Transverse colon (tissue), 3 donors: Measurements from ENCODE around the gene HOXC12.

ENCODE experiments used
- POLR2A ChIP-seq: fragments of 450-650 bp; IDR thresholded peaks from one replicate; pipeline ENCODE4 v1.6.1; 2016; ENCODE audit warnings: antibody characterized with exemption, mild to moderate bottlenecking, moderate library complexity
- TF ChIP-seq, protein P1 (sequence below), 5 experiments: fragments of 200-600 bp in 3 of 5; fragments of 450-650 bp in 2 of 5; sonication (generic) in 3 of 5; IDR thresholded peaks; 1 replicate in 2 of 5; 2 replicates in 3 of 5; pipeline ENCODE4 v1.5.1; 2016 to 2017; ENCODE audit warnings: antibody characterized with exemption in 5 of 5, inconsistent platforms in 3 of 5, mild to moderate bottlenecking in 2 of 5, moderate library complexity in 1 of 5

DNA sequence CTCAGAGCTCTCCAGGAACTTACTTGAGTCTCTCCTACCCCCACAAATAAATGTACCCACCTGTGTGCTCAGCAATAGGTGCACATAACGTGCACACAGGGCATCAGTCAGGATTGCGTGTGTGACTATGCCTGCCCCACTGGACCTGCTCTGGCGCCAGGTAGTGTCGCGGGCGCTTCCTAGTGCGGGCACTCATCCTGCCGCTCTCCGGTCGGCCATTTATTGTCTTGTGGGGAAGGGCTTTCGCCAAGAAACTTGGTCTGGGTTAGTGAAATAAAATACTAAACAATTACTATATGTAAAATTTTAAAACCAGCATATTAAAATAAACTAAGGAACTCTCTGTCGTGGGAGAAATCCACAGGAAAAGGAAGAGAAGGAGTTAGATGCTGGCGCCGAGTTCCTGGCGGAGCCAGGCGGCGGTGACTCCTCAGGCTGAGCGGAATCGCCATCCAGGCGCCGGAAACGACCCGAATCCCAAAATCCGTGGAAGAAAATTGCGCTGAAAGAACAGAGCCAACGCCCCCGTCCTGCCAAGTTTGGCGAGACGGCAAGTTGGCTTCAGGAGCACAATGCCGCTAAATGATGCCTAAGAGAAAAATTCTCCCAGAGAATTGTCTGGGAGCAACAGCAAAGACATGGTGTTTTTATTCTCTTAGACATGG lies 24.0 kb upstream of the HOXC12 start:
- TF ChIP-seq, protein P1, sequence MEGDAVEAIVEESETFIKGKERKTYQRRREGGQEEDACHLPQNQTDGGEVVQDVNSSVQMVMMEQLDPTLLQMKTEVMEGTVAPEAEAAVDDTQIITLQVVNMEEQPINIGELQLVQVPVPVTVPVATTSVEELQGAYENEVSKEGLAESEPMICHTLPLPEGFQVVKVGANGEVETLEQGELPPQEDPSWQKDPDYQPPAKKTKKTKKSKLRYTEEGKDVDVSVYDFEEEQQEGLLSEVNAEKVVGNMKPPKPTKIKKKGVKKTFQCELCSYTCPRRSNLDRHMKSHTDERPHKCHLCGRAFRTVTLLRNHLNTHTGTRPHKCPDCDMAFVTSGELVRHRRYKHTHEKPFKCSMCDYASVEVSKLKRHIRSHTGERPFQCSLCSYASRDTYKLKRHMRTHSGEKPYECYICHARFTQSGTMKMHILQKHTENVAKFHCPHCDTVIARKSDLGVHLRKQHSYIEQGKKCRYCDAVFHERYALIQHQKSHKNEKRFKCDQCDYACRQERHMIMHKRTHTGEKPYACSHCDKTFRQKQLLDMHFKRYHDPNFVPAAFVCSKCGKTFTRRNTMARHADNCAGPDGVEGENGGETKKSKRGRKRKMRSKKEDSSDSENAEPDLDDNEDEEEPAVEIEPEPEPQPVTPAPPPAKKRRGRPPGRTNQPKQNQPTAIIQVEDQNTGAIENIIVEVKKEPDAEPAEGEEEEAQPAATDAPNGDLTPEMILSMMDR (IDR thresholded peaks at IDR 0.05): no peak
- no peak for TF ChIP-seq POLR2A
